Measurements from ENCODE around the gene HRH1. TPM values are rescaled to one million over a fixed set of nuclear protein-coding genes. Genes with fewer than 3 reads are reported as not detected.

Gene HRH1
- polyA plus RNA-seq, 1 donor (not counting 4 experiments of a cell fraction or from before 2014, with no cell fraction given) = 13.9 TPM

DNA sequence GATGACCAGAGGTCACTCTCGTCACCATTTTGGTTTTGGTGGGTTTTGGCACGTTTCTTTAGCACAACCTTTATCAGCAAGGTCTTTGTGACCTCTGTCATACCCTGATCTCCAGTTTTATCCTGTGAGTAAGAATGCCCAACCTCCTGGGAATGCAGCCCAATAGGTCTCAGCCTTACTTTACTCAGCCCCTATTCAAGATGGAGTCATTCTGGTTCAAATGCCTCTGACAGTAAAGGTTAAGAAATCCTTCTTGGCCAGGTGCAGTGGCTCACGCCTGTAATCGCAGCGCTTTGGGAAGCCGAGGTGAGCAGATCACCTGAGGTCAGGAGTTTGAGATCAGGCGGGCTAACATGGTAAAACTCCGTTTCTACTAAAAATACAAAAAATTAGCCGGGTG, 114.7 kb downstream of the HRH1 start:
- Histone ChIP-seq H3K4me3 (ENCODE audit: control insufficient read depth in 2 of 3, extremely low read depth in 1 of 3, insufficient read depth in 2 of 3, low read depth in 1 of 3, low read length in 3 of 3) (no peak overlapping the region), H3K9ac (ENCODE audit: control insufficient read depth, extremely low read depth, insufficient read depth, low read length) (no peak overlapping the region), H3K27ac (ENCODE audit: control insufficient read depth, insufficient read depth, low read length) (no peak overlapping the region), H3K9me1 (ENCODE audit: control insufficient read depth, extremely low read depth, insufficient read depth, low read length) (no peaks in the 10 kb centered on the region), H3K36me3 (ENCODE audit: control insufficient read depth in 2 of 2, extremely low read depth in 1 of 2, insufficient read depth in 2 of 2, low read length in 2 of 2) (peaks cover 0 to under 1% of the 10 kb centered on the region in 2 experiments), H4K20me1 (ENCODE audit: control insufficient read depth, extremely low read depth, insufficient read depth, low read length) (no peaks in the 10 kb centered on the region), H3K4me2 (ENCODE audit: control insufficient read depth, extremely low read depth, insufficient read depth, low read depth, low read length) (no peak overlapping the region), H3K27me3 (ENCODE audit: control insufficient read depth, extremely low read depth, insufficient read depth, low read length) (no peaks in the 10 kb centered on the region), H2AFZ (ENCODE audit: control insufficient read depth, low read length) (no peak overlapping the region), H3K4me1 (ENCODE audit: control insufficient read depth, extremely low read depth, insufficient read depth, low read length) (peaks cover 15% of the 10 kb centered on the region), H3K9me3 (ENCODE audit: control insufficient read depth, low read depth, low read length) (no peaks in the 10 kb centered on the region), H3K79me2 (ENCODE audit: control insufficient read depth, insufficient read depth, low read length) (peaks cover 18% of the 10 kb centered on the region)
- dilution Hi-C loops (cut with MboI; ENCODE audit: extremely low pct_ligation_motif_present, low sequenced_read_pairs) = no loop called here
- FAIRE-seq (no peak), DNase-seq (ENCODE audit: low read depth, low spot score) (no peak)
- no peak for TF ChIP-seq EZH2 (IDR thresholded peaks at IDR 0.05; ENCODE audit: low read length)
- TF ChIP-seq, protein P1, sequence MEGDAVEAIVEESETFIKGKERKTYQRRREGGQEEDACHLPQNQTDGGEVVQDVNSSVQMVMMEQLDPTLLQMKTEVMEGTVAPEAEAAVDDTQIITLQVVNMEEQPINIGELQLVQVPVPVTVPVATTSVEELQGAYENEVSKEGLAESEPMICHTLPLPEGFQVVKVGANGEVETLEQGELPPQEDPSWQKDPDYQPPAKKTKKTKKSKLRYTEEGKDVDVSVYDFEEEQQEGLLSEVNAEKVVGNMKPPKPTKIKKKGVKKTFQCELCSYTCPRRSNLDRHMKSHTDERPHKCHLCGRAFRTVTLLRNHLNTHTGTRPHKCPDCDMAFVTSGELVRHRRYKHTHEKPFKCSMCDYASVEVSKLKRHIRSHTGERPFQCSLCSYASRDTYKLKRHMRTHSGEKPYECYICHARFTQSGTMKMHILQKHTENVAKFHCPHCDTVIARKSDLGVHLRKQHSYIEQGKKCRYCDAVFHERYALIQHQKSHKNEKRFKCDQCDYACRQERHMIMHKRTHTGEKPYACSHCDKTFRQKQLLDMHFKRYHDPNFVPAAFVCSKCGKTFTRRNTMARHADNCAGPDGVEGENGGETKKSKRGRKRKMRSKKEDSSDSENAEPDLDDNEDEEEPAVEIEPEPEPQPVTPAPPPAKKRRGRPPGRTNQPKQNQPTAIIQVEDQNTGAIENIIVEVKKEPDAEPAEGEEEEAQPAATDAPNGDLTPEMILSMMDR (optimal IDR thresholded peaks at IDR 0.05 in 1 of 3, IDR thresholded peaks at IDR 0.05 in 1 of 3, conservative IDR thresholded peaks at IDR 0.05 in 1 of 3; ENCODE audit: extremely low read depth in 1 of 3, insufficient read depth in 2 of 3, low read length in 3 of 3) = no peak

DNA sequence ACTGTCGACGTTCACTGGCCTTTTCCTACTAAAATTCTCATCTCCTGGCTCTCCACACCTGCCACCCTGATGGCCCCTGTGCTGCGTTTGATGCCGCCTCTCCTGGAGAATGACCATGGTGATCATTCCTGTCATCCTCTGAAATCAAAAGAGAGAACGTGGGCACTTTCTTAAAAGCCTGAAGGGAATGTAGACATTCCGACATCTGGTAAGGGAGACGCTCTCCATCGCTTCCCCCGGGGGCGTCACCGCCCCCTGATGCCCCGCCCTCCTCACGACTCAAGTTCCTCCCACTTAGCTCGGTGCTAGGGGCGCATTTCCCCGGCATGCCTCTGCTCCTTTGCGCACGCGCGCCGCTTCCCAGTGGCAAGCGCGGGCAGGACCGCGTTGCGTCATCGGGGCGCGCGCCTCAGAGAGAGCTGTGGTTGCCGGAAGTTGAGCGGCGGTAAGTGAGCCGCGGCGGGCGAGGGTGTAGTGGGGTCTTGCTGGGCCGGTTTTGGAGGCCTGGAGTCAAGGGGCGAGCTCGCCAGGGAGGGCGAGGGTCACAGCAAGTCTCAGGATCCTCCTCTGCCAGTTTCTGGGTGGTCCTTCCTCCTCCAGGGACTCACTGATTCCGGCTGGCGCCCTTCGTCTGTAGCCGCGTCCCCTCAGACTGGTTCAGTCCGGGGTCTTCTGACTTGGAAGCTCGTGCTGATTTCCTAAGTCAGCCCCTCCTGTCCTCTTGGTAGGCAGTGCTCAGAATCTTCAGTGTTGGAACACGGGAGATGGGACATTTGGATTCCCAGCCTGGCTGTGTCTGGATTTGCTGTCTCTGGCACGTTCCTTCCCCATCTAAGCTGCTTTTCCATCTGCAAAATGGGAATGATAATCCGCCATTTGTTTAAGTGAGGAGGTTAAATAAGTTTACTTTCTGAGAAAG, 118.0 kb downstream of the HRH1 start, which contains the start of gene ATG7:
Gene ATG7, plus strand, starts transcription at position 412 of the 919 bp plus-strand sequence. CDS start 26,299 bp downstream, outside the sequence.
- no peaks in the 10 kb centered on the region for H4K20me1 ChIP-seq (ENCODE audit: control insufficient read depth, extremely low read depth, insufficient read depth, low read length)
- dilution Hi-C loops (cut with MboI; ENCODE audit: extremely low pct_ligation_motif_present, low sequenced_read_pairs) = no loop called here
- H3K27me3 ChIP-seq (ENCODE audit: control insufficient read depth, extremely low read depth, insufficient read depth, low read length) = no peaks in the 10 kb centered on the region
- peak within 1 kb of the TSS; percentile 96 for H2AFZ ChIP-seq (ENCODE audit: control insufficient read depth, low read length)
- H3K4me2 ChIP-seq (ENCODE audit: control insufficient read depth, extremely low read depth, insufficient read depth, low read depth, low read length) = peak within 1 kb of the TSS; percentile 93
- peak within 1 kb of the TSS; percentile 90 for H3K27ac ChIP-seq (ENCODE audit: control insufficient read depth, insufficient read depth, low read length)
- no peak for FAIRE-seq
- peaks cover 6 to 10% of the 10 kb centered on the region in 2 experiments for H3K36me3 ChIP-seq (ENCODE audit: control insufficient read depth in 2 of 2, extremely low read depth in 1 of 2, insufficient read depth in 2 of 2, low read length in 2 of 2)
- peak within 1 kb of the TSS; percentile 97 for H3K9ac ChIP-seq (ENCODE audit: control insufficient read depth, extremely low read depth, insufficient read depth, low read length)
- H3K9me1 ChIP-seq (ENCODE audit: control insufficient read depth, extremely low read depth, insufficient read depth, low read length) = peaks cover 2% of the 10 kb centered on the region
- peaks cover 28% of the 10 kb centered on the region for H3K4me1 ChIP-seq (ENCODE audit: control insufficient read depth, extremely low read depth, insufficient read depth, low read length)
- H3K4me3 ChIP-seq (ENCODE audit: control insufficient read depth in 2 of 3, extremely low read depth in 1 of 3, insufficient read depth in 2 of 3, low read depth in 1 of 3, low read length in 3 of 3) = peak within 1 kb of the TSS; percentile 65 to 92 (median 74)
- H3K79me2 ChIP-seq (ENCODE audit: control insufficient read depth, insufficient read depth, low read length) = peaks cover 46% of the 10 kb centered on the region
- DNase-seq (ENCODE audit: low read depth, low spot score) = no peak
- H3K9me3 ChIP-seq (ENCODE audit: control insufficient read depth, low read depth, low read length) = no peaks in the 10 kb centered on the region
- TF ChIP-seq, protein P1 (optimal IDR thresholded peaks at IDR 0.05 in 1 of 3, IDR thresholded peaks at IDR 0.05 in 1 of 3, conservative IDR thresholded peaks at IDR 0.05 in 1 of 3; ENCODE audit: extremely low read depth in 1 of 3, insufficient read depth in 2 of 3, low read length in 3 of 3) = no peak
- no peak for TF ChIP-seq EZH2 (IDR thresholded peaks at IDR 0.05; ENCODE audit: low read length)

Measured in keratinocyte (primary cell).